ENCODE results near the gene SERPING1. TPM values are rescaled to one million over a fixed set of nuclear protein-coding genes. Genes with fewer than 3 reads are reported as not detected.

SERPING1 gene
- polyA plus RNA-seq, 1 experiment, result 15.2 TPM

DNA sequence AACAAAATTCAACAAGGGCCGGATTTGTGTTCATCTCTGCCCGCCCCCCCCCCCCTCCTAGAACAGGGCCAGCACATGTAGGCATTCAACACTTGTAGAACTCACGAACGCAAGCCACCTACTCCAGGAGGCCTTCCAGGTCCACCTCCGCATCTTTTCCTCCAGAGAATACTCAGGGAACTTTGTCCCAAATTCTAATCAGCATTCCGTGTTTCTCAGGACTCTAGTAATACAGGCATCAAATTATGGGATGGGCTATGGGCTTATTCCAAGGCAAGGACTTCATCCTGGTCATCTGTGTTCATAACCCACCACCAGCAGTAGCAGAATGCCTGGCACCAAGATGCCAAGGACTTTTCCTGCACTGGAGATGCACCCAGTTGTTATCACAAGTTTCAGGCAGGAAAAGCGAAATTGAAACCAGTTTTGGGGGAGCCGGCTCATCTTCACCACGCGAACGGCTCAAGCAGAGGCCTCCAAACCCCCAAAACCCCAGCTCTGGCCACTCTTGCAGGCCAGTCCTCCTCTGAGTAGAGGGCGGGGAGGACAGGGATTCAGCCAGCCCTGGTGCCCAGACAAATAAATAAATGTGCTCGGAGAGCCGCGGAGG is 30.5 kb upstream of the SERPING1 start:
- peak overlapping the region; percentile 65 for H3K27ac ChIP-seq (ENCODE audit: low read depth, low read length)
- CTCF ChIA-PET, result interaction anchor here (0.7 to 7.5 kb wide), 18 partner anchors 9 to 957 kb away, joined by 3 to 227 read pairs (median 4); partner anchors contain the start of gene SERPING1

DNA sequence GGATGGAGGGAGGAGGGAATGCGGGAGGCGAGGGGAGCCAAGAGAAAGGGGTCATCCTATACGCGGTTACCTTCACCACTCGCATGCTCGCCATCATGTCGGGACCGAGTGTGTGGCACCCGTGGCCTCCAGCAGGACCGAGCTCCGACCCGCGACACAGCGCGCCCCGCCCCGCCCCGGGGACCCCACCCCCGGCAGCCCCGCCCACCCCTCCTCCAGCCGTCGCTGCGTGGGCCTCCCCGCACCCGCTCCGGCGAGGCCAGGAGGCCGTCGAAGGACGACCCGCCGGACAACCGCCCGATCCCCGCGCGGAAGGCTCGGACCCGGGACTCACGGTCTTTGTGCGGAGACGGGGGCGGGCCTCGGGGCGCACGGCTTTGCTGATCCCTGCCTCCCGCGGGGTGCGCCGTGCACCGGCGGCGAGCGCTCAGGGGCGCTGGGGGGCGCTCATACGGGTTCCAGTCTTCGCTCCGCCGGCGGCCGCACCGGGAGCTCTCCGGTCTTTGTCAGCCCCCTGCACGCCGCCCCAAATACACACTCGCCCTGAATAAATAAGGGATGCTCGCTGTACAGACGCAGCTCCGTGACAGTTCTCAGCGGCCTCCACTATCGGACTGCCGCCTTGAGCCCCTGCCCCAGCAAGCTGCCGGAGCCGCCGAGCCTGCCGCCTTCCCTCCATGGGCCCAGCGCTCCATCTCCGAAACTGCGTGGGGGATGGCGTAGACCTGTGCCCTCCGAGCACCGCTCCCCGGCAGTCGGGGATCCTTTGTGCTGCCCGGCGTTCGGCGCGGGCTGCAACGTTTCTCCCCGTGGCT is 29.8 kb upstream of the SERPING1 start, which contains the start of gene UBE2L6:
TSS of gene UBE2L6 (minus strand) at position 158 of the 815 bp plus-strand sequence. CDS start at position 97, 61 bp downstream.
- DNase-seq (ENCODE audit: low read depth, low spot score), result no peak
- CTCF ChIA-PET, result interaction anchor here (0.6 to 7.5 kb wide), 31 partner anchors 9 to 956 kb away, joined by 3 to 227 read pairs (median 4); partner anchors contain the start of genes CLP1 and SERPING1
- POLR2A ChIA-PET, result interaction anchor here (0.6 to 2.1 kb wide), 5 partner anchors 72 to 80 kb away, joined by 3 to 11 read pairs (median 5); no protein-coding TSS in a partner anchor

More for the DNA sequence above, 30.5 kb upstream of the SERPING1 start:
- Histone ChIP-seq H3K4me3 (ENCODE audit: low read depth, low read length) (peak overlapping the region; percentile 96), H3K9me3 (ENCODE audit: control insufficient read depth, insufficient read depth, low read length) (no peaks in the 10 kb centered on the region; the same call in 1 of the 2 replicates), H3K27me3 (ENCODE audit: control insufficient read depth, insufficient read depth, low read length) (no peaks in the 10 kb centered on the region)
- TF ChIP-seq, protein P1, sequence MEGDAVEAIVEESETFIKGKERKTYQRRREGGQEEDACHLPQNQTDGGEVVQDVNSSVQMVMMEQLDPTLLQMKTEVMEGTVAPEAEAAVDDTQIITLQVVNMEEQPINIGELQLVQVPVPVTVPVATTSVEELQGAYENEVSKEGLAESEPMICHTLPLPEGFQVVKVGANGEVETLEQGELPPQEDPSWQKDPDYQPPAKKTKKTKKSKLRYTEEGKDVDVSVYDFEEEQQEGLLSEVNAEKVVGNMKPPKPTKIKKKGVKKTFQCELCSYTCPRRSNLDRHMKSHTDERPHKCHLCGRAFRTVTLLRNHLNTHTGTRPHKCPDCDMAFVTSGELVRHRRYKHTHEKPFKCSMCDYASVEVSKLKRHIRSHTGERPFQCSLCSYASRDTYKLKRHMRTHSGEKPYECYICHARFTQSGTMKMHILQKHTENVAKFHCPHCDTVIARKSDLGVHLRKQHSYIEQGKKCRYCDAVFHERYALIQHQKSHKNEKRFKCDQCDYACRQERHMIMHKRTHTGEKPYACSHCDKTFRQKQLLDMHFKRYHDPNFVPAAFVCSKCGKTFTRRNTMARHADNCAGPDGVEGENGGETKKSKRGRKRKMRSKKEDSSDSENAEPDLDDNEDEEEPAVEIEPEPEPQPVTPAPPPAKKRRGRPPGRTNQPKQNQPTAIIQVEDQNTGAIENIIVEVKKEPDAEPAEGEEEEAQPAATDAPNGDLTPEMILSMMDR (IDR thresholded peaks at IDR 0.05; ENCODE audit: low read depth, low read length), result no peak
- POLR2A ChIA-PET, result interaction anchor here (1.2 to 2.1 kb wide), 2 partner anchors 72 to 77 kb away, joined by 4 to 11 read pairs; no protein-coding TSS in a partner anchor
- no peak for DNase-seq (ENCODE audit: low read depth, low spot score)

DNA sequence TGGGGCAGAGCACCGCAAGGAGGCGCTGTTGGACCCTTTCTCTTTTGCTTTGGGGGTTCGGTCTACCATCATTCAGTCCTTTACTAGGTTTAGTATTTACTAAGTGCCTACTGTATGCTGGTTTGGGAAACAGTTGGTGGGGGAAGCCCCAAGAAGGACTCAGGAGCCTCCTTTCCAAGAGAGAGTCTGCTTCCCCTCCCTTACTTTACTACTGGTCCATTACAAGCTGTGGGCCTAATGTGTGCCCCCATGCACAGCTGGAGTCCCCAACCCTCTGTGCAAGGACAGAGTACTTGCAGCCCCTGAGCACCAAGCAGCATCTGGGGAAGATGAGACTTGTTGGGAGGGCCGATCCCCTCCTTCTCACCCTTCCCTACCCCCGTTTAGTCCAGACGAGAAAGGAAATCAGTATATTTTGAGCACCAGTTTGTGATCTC is 29.1 kb upstream of the SERPING1 start:
- POLR2A ChIA-PET, result interaction anchor here (0.6 to 2.1 kb wide), 4 partner anchors 71 to 80 kb away, joined by 3 to 11 read pairs (median 6); no protein-coding TSS in a partner anchor
- peak overlapping the region; percentile 68 for H3K27ac ChIP-seq (ENCODE audit: low read depth, low read length)
- TF ChIP-seq, protein P1 (IDR thresholded peaks at IDR 0.05; ENCODE audit: low read depth, low read length), result peak; percentile 94
- DNase-seq (ENCODE audit: low read depth, low spot score), result peak; percentile 33
- no peaks in the 10 kb centered on the region; the same call in 1 of the 2 replicates for H3K9me3 ChIP-seq (ENCODE audit: control insufficient read depth, insufficient read depth, low read length)
- no peaks in the 10 kb centered on the region for H3K27me3 ChIP-seq (ENCODE audit: control insufficient read depth, insufficient read depth, low read length)
- CTCF ChIA-PET, result interaction anchor here (0.6 to 7.5 kb wide), 28 partner anchors 10 to 958 kb away, joined by 3 to 227 read pairs (median 4); partner anchors contain the start of genes CLP1 and SERPING1
- H3K4me3 ChIP-seq (ENCODE audit: low read depth, low read length), result peak overlapping the region; percentile 96

More for the DNA sequence above, 29.8 kb upstream of the SERPING1 start, which contains the start of gene UBE2L6:
- Histone ChIP-seq H3K4me3 (ENCODE audit: low read depth, low read length) (peak within 1 kb of the TSS; percentile 96), H3K27ac (ENCODE audit: low read depth, low read length) (peak within 1 kb of the TSS; percentile 75), H3K9me3 (ENCODE audit: control insufficient read depth, insufficient read depth, low read length) (no peaks in the 10 kb centered on the region; the same call in 1 of the 2 replicates), H3K27me3 (ENCODE audit: control insufficient read depth, insufficient read depth, low read length) (no peaks in the 10 kb centered on the region)
- TF ChIP-seq, protein P1 (IDR thresholded peaks at IDR 0.05; ENCODE audit: low read depth, low read length), result no peak

DNA sequence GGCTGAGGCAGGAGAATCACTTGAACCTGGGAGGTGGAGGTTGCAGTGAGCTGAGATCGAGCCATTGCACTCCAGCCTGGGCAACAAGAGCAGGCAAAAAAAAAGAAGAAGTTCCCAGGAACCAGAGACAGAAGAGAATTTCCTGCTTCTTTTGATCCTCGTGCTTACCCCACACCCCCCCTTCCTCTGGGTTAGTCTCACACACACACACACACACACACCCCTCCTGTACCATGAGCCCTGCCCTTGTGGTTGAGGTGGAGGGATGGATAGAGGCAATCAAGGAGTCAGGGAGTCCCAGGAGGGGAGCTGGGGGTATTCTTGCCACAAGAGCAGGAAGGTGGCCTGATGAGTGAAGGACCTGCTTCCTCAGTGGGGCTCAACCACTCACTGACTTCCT is 25.9 kb upstream of the SERPING1 start:
- peaks cover 4% of the 10 kb centered on the region for H3K27me3 ChIP-seq (ENCODE audit: control insufficient read depth, insufficient read depth, low read length)
- ChIA-PET POLR2A (no interaction called here), CTCF (interaction anchor here (1.3 to 7.5 kb wide), 3 partner anchors 45 to 114 kb away, joined by 3 to 227 read pairs (median 6); no protein-coding TSS in a partner anchor)
- no peak overlapping the region for H3K4me3 ChIP-seq (ENCODE audit: low read depth, low read length)
- TF ChIP-seq, protein P1 (IDR thresholded peaks at IDR 0.05; ENCODE audit: low read depth, low read length), result no peak
- no peak for DNase-seq (ENCODE audit: low read depth, low spot score)
- H3K9me3 ChIP-seq (ENCODE audit: control insufficient read depth, insufficient read depth, low read length), result no peaks in the 10 kb centered on the region; the same call in 1 of the 2 replicates
- H3K27ac ChIP-seq (ENCODE audit: low read depth, low read length), result no peak overlapping the region

Data from AG04450 (cell line).